Measurements from ENCODE around the gene C1QTNF2. TPM values are rescaled to one million over a fixed set of nuclear protein-coding genes. Genes with fewer than 3 reads are reported as not detected.

C1QTNF2 gene
- total and polyA plus RNA-seq, 4 donors, result 8.2 to 13.5 (median 9.2) TPM

DNA sequence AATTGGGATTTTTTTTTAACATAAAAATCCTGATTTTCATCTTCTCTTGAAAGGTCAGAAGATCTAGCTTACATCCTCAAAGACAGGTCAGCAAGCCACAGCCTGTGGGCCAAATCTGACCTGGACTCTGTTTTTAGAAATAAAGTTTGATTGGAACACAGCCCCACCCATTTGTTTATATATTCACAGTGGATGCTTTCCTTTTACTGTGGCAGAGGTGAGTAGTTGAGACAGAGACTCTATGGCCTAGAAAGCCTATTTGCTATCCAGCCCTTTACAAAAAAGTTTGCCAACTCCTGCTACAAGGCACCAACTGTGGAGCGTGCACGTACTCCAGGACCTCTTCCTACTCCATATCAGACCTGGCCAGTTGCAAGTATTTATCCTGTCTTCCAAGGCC lies 44.7 kb downstream of the C1QTNF2 start:
- no peak overlapping the region for H3K27ac ChIP-seq (ENCODE audit: low read depth in 1 of 2, low read length in 2 of 2)
- DNase-seq, result no peak
- WGBS, 2 donors, result 86 to 94% methylated on average over 2 of the region's 2 CpGs
- H3K27me3 ChIP-seq (ENCODE audit: control insufficient read depth in 1 of 2, insufficient read depth in 2 of 2, low read length in 1 of 2), result no peaks in the 10 kb centered on the region
- no peaks in the 10 kb centered on the region for H3K36me3 ChIP-seq (ENCODE audit: control insufficient read depth in 1 of 2, insufficient read depth in 2 of 2, low read length in 1 of 2)
- no peaks in the 10 kb centered on the region for H3K4me1 ChIP-seq (ENCODE audit: control insufficient read depth in 1 of 2, insufficient read depth in 2 of 2, low read length in 2 of 2)
- intact Hi-C loops (cut with DNase I), result no loop called here
- no peaks in the 10 kb centered on the region for H3K9me3 ChIP-seq (ENCODE audit: control insufficient read depth, low read length)
- no peak for ATAC-seq (ENCODE audit: low FRiP score)
- no peak overlapping the region for H3K4me3 ChIP-seq (ENCODE audit: low read length in 2 of 2)

DNA sequence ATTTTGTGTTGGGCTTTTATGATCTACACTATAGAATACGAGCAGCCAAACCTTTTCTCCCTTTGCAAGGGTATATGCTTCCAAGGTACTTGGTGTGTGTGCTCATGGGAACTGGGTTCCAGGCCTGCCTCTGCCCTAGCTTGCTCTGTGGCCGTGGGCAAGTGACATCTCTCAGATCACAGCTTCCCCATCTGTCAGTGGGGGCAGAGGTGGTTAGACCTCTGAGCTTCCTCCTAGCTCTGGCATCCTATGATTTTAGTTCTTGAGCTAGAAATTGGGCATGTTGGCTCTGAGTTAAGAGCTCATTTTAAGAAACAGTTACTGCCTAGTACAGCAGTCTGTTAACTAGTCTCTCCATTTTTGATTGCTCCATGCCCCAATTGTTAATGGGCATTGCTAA lies 45.5 kb downstream of the C1QTNF2 start:
- Histone ChIP-seq H3K9me3 (ENCODE audit: control insufficient read depth, low read length) (no peaks in the 10 kb centered on the region), H3K27me3 (ENCODE audit: control insufficient read depth in 1 of 2, insufficient read depth in 2 of 2, low read length in 1 of 2) (no peaks in the 10 kb centered on the region), H3K4me1 (ENCODE audit: control insufficient read depth in 1 of 2, insufficient read depth in 2 of 2, low read length in 2 of 2) (no peaks in the 10 kb centered on the region), H3K36me3 (ENCODE audit: control insufficient read depth in 1 of 2, insufficient read depth in 2 of 2, low read length in 1 of 2) (no peaks in the 10 kb centered on the region), H3K27ac (ENCODE audit: low read depth in 1 of 2, low read length in 2 of 2) (no peak overlapping the region), H3K4me3 (ENCODE audit: low read length in 2 of 2) (no peak overlapping the region)
- WGBS, 2 donors, result 79 to 84% methylated on average over 2 of the region's 2 CpGs
- ATAC-seq (ENCODE audit: low FRiP score), result no peak
- DNase-seq, result no peak
- intact Hi-C loops (cut with DNase I), result no loop called here

DNA sequence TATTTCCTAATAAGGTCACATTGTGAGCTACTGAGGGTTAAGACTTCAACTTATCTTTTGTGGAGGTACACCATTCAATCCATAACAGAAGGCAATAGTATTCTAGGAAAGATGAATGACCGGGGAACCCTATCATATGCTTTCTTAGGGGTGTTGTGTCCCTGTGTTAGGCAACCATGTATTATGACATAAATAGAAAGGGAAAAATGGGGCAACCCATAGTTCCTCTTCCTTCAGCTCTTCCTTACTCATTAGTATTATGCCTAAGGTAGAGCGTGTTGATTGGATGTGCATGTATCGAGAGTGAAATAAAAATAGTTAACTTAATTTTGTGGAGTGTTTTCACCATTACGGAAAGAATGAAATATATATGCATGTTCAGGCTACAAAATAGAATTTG lies 52.0 kb downstream of the C1QTNF2 start:
- ATAC-seq (ENCODE audit: low FRiP score) (no peak), DNase-seq (no peak)
- H3K36me3 ChIP-seq (ENCODE audit: control insufficient read depth in 1 of 2, insufficient read depth in 2 of 2, low read length in 1 of 2), result no peaks in the 10 kb centered on the region
- H3K27ac ChIP-seq (ENCODE audit: low read depth in 1 of 2, low read length in 2 of 2), result no peak overlapping the region
- no peaks in the 10 kb centered on the region for H3K4me1 ChIP-seq (ENCODE audit: control insufficient read depth in 1 of 2, insufficient read depth in 2 of 2, low read length in 2 of 2)
- H3K9me3 ChIP-seq (ENCODE audit: control insufficient read depth, low read length), result no peaks in the 10 kb centered on the region
- WGBS, 2 donors, result 95 to 99% methylated on average over 4 of the region's 4 CpGs
- no peak overlapping the region for H3K4me3 ChIP-seq (ENCODE audit: low read length in 2 of 2)
- H3K27me3 ChIP-seq (ENCODE audit: control insufficient read depth in 1 of 2, insufficient read depth in 2 of 2, low read length in 1 of 2), result no peaks in the 10 kb centered on the region
- intact Hi-C loops (cut with DNase I), result no loop called here

DNA sequence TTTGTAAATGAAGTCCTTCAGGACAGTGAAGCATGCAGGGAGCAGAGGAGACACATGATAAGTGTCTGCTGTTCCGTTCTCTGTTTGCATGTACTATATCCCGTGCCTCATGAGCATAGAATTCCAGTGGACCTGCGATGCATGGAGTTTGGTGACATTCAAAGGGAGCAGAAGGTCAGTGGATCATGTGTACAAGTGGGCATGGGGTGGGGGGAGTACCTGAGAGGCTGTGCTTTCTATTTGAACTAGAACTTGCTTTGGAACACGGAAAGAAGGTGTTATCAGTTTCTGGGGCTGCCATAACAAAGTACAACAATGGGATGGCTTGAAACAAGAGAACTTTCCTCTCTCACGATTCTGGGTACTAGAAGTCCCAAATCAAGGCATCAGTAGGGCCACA lies 53.0 kb downstream of the C1QTNF2 start:
- H3K4me1 ChIP-seq (ENCODE audit: control insufficient read depth in 1 of 2, insufficient read depth in 2 of 2, low read length in 2 of 2), result no peaks in the 10 kb centered on the region
- no peaks in the 10 kb centered on the region for H3K27me3 ChIP-seq (ENCODE audit: control insufficient read depth in 1 of 2, insufficient read depth in 2 of 2, low read length in 1 of 2)
- no peak overlapping the region for H3K4me3 ChIP-seq (ENCODE audit: low read length in 2 of 2)
- ATAC-seq (ENCODE audit: low FRiP score), result no peak
- H3K36me3 ChIP-seq (ENCODE audit: control insufficient read depth in 1 of 2, insufficient read depth in 2 of 2, low read length in 1 of 2), result no peaks in the 10 kb centered on the region
- H3K27ac ChIP-seq (ENCODE audit: low read depth in 1 of 2, low read length in 2 of 2), result no peak overlapping the region
- intact Hi-C loops (cut with DNase I), result no loop called here
- no peaks in the 10 kb centered on the region for H3K9me3 ChIP-seq (ENCODE audit: control insufficient read depth, low read length)
- no peak for DNase-seq
- 78 to 80% methylated on average over 5 of the region's 5 CpGs for WGBS, 2 donors

DNA sequence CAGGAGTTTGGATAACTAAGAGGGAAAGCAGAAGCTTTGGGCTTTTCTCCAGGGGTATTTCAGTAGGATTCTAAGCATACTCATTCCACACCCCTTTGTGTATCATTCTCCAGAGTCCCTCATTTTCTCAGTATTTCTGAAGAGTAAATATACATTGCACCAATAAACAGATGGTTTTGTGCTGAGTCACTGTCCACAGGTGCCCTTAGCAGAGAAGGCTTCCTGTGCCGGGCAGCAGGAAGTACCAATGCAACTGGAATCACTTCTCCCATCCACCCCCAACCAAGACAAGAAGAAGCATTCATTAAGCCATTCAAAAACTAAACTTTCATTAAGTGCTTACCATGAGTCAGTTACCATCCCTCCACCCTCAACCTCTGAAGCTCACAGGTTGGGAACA lies 54.5 kb downstream of the C1QTNF2 start:
- no peak overlapping the region for H3K4me3 ChIP-seq (ENCODE audit: low read length in 2 of 2)
- H3K4me1 ChIP-seq (ENCODE audit: control insufficient read depth in 1 of 2, insufficient read depth in 2 of 2, low read length in 2 of 2), result no peaks in the 10 kb centered on the region
- ATAC-seq (ENCODE audit: low FRiP score), result no peak
- intact Hi-C loops (cut with DNase I), result no loop called here
- no peak overlapping the region for H3K27ac ChIP-seq (ENCODE audit: low read depth in 1 of 2, low read length in 2 of 2)
- no peaks in the 10 kb centered on the region for H3K9me3 ChIP-seq (ENCODE audit: control insufficient read depth, low read length)
- H3K36me3 ChIP-seq (ENCODE audit: control insufficient read depth in 1 of 2, insufficient read depth in 2 of 2, low read length in 1 of 2), result no peaks in the 10 kb centered on the region
- 83 to 86% methylated on average over 1 of the region's 1 CpG for WGBS, 2 donors
- no peak for DNase-seq
- no peaks in the 10 kb centered on the region for H3K27me3 ChIP-seq (ENCODE audit: control insufficient read depth in 1 of 2, insufficient read depth in 2 of 2, low read length in 1 of 2)

DNA sequence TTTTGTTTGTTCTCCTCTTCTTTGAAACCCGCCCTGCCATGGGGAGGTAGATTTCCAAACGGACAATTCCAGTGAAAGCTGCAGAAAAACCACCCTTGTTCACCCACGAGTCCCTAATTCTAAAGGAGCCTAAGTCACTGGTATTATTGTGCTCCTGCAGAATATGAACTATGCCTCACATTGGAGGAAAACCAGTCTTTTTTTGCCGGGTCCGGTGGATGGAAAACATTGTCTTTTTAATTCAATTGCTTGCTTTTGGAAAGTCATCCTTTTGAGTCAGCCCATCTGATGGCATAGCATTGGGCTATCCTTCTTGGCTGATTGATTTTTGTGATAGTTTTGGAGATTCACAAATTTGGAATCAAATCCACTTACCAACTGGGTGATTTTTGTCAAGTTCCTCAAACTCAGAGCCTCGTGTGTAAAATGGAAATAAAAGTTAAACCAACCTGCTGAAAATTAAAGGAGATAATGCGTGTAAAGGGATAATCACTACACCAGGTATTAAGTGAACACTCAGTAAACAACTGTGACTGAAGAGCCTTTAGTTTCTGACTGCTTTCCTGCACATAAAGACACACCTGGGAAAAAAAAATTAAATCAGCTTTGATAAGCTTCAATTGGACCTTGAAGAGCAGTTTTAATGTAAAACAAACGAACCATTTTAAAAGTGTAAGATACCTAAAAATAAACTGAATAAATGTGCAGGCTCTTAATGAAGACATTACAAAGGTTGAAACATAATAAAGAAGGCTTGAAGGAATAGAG lies 57.3 kb downstream of the C1QTNF2 start:
- WGBS, 2 donors, result 25 to 26% methylated on average over 8 of the region's 8 CpGs
- intact Hi-C loops (cut with DNase I), result no loop called here
- Histone ChIP-seq H3K4me1 (ENCODE audit: control insufficient read depth in 1 of 2, insufficient read depth in 2 of 2, low read length in 2 of 2) (no peaks in the 10 kb centered on the region), H3K27ac (ENCODE audit: low read depth in 1 of 2, low read length in 2 of 2) (no peak overlapping the region), H3K4me3 (ENCODE audit: low read length in 2 of 2) (peak overlapping the region in 1 of 2 donors; percentile 66), H3K9me3 (ENCODE audit: control insufficient read depth, low read length) (no peaks in the 10 kb centered on the region), H3K36me3 (ENCODE audit: control insufficient read depth in 1 of 2, insufficient read depth in 2 of 2, low read length in 1 of 2) (no peaks in the 10 kb centered on the region), H3K27me3 (ENCODE audit: control insufficient read depth in 1 of 2, insufficient read depth in 2 of 2, low read length in 1 of 2) (no peaks in the 10 kb centered on the region)
- DNase-seq (no peak), ATAC-seq (ENCODE audit: low FRiP score) (no peak)

DNA sequence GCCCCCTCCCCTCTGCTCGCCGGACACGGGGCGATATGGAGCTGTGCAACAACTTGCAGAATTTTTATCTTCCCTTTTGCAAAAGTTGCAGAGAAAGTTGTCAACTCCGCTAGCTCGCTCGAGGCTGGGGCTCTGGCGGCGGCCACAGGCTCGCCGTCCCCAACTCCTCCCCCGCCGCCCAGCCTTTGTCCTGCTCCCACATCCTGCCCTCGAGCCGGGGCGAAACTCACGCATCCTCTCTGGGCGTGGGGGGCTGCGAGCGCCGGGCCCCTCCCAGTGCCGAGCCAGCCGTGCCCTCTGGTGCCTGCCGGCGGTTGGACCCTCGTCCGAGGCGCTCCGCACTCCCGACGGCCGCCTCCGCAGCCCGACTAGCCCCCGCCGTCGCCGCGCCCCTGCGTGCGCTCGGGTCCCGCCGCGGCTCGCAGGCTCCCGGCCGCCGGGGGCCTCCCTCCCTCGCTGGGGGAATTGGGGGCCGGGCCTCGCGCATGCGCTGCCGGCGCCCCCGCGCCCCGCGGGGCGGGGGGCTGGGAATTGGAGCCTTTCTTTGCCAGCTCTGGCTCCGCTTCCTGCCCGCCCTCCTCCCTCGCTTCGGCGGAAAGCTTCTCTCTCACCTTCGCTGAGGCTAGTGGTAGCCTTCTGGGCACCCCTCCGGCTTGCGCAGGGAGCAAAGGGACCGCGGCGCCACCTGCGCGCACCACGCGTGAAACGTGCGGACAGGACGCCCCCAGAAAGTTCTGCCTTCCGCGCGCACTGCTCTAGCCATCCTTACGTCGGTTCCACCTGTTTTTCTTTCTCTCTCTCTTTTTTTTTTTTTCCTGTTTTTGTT lies 58.1 kb downstream of the C1QTNF2 start, which contains the start of gene CCNJL:
Gene CCNJL (minus strand): TSS at position 431 of the 826 bp plus-strand sequence. CDS start 641 bp downstream, outside the sequence.
- ATAC-seq (ENCODE audit: low FRiP score), result peak; percentile 79
- intact Hi-C loops (cut with DNase I), result no loop called here

DNA sequence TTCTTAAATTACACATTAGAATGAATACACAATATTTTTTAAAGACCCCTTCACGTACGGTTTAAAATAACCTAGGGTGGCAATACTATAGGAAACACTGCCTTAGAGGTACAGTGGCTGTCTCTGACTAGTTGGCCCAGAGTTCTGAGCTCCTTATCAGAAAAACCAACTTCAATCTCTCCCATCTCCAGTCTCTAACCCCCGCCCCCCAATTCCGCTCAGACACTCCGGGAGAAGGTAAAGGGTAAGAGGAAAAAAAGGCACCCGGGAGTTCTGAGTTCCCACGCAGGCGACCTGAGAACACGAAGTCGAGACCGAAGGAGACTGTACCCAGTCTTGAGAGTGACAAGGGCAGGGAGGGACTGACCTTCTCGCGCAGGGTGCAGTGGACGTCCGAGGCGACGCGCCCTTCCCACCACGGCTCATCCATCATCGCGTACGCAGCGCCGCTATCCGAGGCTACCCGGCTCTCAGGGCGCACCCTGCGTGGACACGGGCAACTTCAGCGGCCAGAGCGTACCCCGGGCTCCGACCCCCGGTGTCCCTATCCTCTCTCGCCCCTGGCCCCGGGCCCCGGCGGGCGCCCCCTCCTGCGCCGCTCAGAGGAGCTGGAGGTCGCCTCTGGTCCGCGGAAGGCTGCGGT lies 58.8 kb downstream of the C1QTNF2 start:
- intact Hi-C loops (cut with DNase I), result no loop called here
- H3K4me1 ChIP-seq (ENCODE audit: control insufficient read depth in 1 of 2, insufficient read depth in 2 of 2, low read length in 2 of 2), result no peaks in the 10 kb centered on the region
- no peaks in the 10 kb centered on the region for H3K9me3 ChIP-seq (ENCODE audit: control insufficient read depth, low read length)
- no peaks in the 10 kb centered on the region for H3K27me3 ChIP-seq (ENCODE audit: control insufficient read depth in 1 of 2, insufficient read depth in 2 of 2, low read length in 1 of 2)
- no peaks in the 10 kb centered on the region for H3K36me3 ChIP-seq (ENCODE audit: control insufficient read depth in 1 of 2, insufficient read depth in 2 of 2, low read length in 1 of 2)
- peak; percentile 64 for ATAC-seq (ENCODE audit: low FRiP score)
- 2 to 3% methylated on average over 43 to 45 of the region's 45 CpGs for WGBS, 2 donors
- no peak overlapping the region for H3K27ac ChIP-seq (ENCODE audit: low read depth in 1 of 2, low read length in 2 of 2)
- peak overlapping the region; percentile 7 to 66 for H3K4me3 ChIP-seq (ENCODE audit: low read length in 2 of 2)
- DNase-seq, result peak; percentile 48 to 78

More for the DNA sequence above, 58.1 kb downstream of the C1QTNF2 start, which contains the start of gene CCNJL:
- 0 to 1% methylated on average over 50 to 84 of the region's 84 CpGs for WGBS, 2 donors
- Histone ChIP-seq H3K27ac (ENCODE audit: low read depth in 1 of 2, low read length in 2 of 2) (no peak within 1 kb of the TSS), H3K4me1 (ENCODE audit: control insufficient read depth in 1 of 2, insufficient read depth in 2 of 2, low read length in 2 of 2) (no peaks in the 10 kb centered on the region), H3K4me3 (ENCODE audit: low read length in 2 of 2) (peak within 1 kb of the TSS; percentile 7 to 66), H3K27me3 (ENCODE audit: control insufficient read depth in 1 of 2, insufficient read depth in 2 of 2, low read length in 1 of 2) (no peaks in the 10 kb centered on the region), H3K36me3 (ENCODE audit: control insufficient read depth in 1 of 2, insufficient read depth in 2 of 2, low read length in 1 of 2) (no peaks in the 10 kb centered on the region), H3K9me3 (ENCODE audit: control insufficient read depth, low read length) (no peaks in the 10 kb centered on the region)
- DNase-seq, result peak; percentile 58 to 83

Measured in aorta (tissue), 5 donors.